ENCODE measurements around the gene CCDC13.

CCDC13 gene

GRCh38 chr3:42755681-42756578 is 17.1 kb downstream of the CCDC13 start:
- peak; percentile 66 for TF ChIP-seq CTCF (IDR thresholded peaks at IDR 0.05; ENCODE audit: low read depth, low read length)
- peak; percentile 49 to 50 for DNase-seq (ENCODE audit: low read depth in 2 of 2)
- no peak overlapping the region for H3K4me3 ChIP-seq (replicated peaks in 1 of 2; ENCODE audit: low read depth in 2 of 2, low read length in 2 of 2)

- DNase-seq (ENCODE audit: low read depth in 2 of 2), result no peak
- TF ChIP-seq CTCF (IDR thresholded peaks at IDR 0.05; ENCODE audit: low read depth, low read length), result no peak
- H3K4me3 ChIP-seq (replicated peaks in 1 of 2; ENCODE audit: low read depth in 2 of 2, low read length in 2 of 2), result no peak overlapping the region
Observed at GRCh38 chr3:42753757-42754156, 19.3 kb downstream of the CCDC13 start.

DNA sequence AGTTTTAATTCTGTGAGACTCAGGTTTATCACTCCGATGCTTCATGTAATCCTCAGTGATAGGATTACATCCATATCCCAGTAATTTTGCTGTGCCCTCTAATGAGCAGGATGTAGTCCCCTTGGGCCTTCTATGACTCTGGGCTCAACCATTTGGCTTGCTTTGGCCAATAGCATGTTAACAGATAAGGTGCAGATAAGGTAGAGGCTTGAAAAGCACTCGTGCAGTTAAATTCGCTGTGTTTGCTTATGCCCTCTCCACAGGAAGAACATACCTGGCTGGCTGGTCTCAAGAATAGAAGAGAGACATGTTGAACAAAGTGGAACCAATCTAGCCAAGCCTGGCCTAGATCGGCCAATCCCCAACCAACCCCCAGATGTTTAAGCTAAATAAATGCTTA is 20.1 kb downstream of the CCDC13 start:
- DNase-seq (ENCODE audit: low read depth in 2 of 2), result no peak
- TF ChIP-seq CTCF (IDR thresholded peaks at IDR 0.05; ENCODE audit: low read depth, low read length), result no peak
- H3K4me3 ChIP-seq (replicated peaks in 1 of 2; ENCODE audit: low read depth in 2 of 2, low read length in 2 of 2), result no peak overlapping the region

DNA sequence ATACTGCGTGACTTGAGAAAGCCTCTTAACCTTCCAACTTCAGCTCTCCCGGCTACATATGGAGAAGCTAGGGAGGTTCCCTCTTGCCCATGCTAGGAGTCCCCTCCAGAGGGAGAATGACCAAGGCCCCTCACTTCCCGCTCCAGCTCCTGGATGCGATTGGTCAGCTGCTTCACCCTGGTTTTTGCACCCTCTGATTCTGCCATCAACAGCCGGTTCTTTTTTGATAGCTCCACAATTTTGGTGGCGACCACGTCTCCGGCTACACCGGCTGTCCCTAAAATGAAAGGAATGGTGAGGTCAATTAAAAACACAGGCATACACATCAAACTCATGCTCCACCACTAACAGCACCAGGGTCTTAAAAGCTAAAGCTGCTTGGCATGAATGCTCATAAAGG is 20.6 kb downstream of the CCDC13 start:
- DNase-seq (ENCODE audit: low read depth in 2 of 2), result no peak
- no peak for TF ChIP-seq CTCF (IDR thresholded peaks at IDR 0.05; ENCODE audit: low read depth, low read length)
- H3K4me3 ChIP-seq (replicated peaks in 1 of 2; ENCODE audit: low read depth in 2 of 2, low read length in 2 of 2), result no peak overlapping the region

- no peak for TF ChIP-seq CTCF (IDR thresholded peaks at IDR 0.05; ENCODE audit: low read depth, low read length)
- peak in 1 of 2 donors; percentile 26 for DNase-seq (ENCODE audit: low read depth in 2 of 2)
- H3K4me3 ChIP-seq (replicated peaks in 1 of 2; ENCODE audit: low read depth in 2 of 2, low read length in 2 of 2), result no peak overlapping the region
Observed at GRCh38 chr3:42751609-42752008, 21.4 kb downstream of the CCDC13 start.

DNA sequence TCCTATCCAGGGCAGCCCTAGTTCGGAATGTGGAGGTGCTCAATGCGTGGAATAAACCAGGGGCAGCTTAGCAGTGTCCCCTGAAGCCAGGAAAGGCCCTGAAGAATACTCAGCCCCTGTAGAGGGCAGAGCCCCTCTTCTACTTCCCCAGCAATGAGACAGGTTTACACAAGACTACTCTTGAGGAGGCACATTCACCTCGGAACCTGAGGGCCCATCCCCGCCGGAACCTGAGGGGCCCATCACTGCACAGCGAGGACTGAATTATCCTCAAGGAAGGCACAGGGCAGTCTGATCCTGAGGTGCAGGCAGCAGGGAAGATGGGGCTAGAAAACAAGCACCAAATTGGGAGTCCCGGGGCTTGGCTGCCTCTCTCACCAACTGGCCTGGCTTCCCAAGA is 22.2 kb downstream of the CCDC13 start:
- no peak for DNase-seq (ENCODE audit: low read depth in 2 of 2)
- no peak overlapping the region for H3K4me3 ChIP-seq (replicated peaks in 1 of 2; ENCODE audit: low read depth in 2 of 2, low read length in 2 of 2)
- TF ChIP-seq CTCF (IDR thresholded peaks at IDR 0.05; ENCODE audit: low read depth, low read length), result no peak
